Measurements from ENCODE around the gene OLA1. TPM values are rescaled to one million over a fixed set of nuclear protein-coding genes. Genes with fewer than 3 reads are reported as not detected.

The OLA1 gene
- total RNA-seq, 1 experiment from 2014 or later, result 109 TPM

DNA sequence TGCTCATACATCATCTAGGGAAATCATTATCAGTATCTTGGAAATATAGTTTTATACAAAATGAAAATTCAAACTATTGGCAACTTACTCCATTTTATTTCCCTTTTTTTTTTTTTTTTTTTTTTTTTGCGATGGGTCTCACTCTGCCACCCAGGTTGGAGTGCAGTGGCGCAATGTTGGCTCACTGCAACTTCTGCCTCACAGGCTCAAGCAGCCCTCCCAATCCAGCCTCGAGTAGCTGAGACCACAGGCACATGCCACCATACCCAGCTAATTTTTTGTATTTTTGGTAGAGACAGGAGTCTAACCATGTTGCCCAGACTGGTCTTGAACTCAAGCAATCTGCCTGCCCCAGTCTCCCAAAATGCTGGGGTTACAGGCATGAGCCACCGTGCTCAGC, 29.0 kb downstream of the OLA1 start:
- ChIA-PET CTCF (interaction anchor here (1.9 kb wide), 1 partner anchor 122 kb away, joined by 6 read pairs; no protein-coding TSS in a partner anchor), POLR2A (no interaction called here)
- Mint-ChIP-seq H3K9me3 (no peaks in the 10 kb centered on the region), H3K27ac (no peak overlapping the region), H3K36me3 (peaks cover 8% of the 10 kb centered on the region; the same call in 1 of the 2 replicates), H3K27me3 (ENCODE audit: low read depth) (no peaks in the 10 kb centered on the region), H3K4me3 (no peak overlapping the region), H3K4me1 (peaks cover 15% of the 10 kb centered on the region)
- DNase-seq (ENCODE audit: low spot score) (no peak), ATAC-seq (no peak)
- TF ChIP-seq ETV6 (CRISPR knock-in tag; IDR thresholded peaks at IDR 0.05) (no peak), TP53 (CRISPR knock-in tag; IDR thresholded peaks at IDR 0.05) (no peak), NFATC4 (CRISPR knock-in tag; IDR thresholded peaks at IDR 0.05) (no peak), ZNF263 (CRISPR knock-in tag; IDR thresholded peaks at IDR 0.05; ENCODE audit: low read depth) (no peak), NFE2L1 (CRISPR knock-in tag; IDR thresholded peaks at IDR 0.05) (no peak), ZNF396 (CRISPR knock-in tag; IDR thresholded peaks at IDR 0.05; ENCODE audit: borderline replicate concordance) (no peak), ZBTB21 (CRISPR knock-in tag; IDR thresholded peaks at IDR 0.05; ENCODE audit: borderline replicate concordance) (no peak), CREB1 (CRISPR knock-in tag; IDR thresholded peaks at IDR 0.05) (no peak), CDX4 (CRISPR knock-in tag; IDR thresholded peaks at IDR 0.05; ENCODE audit: borderline replicate concordance) (no peak), NR1H2 (CRISPR knock-in tag; IDR thresholded peaks at IDR 0.05) (no peak), ZNF138 (CRISPR knock-in tag; conservative IDR thresholded peaks at IDR 0.05) (no peak), ESRRA (CRISPR knock-in tag; IDR thresholded peaks at IDR 0.05; ENCODE audit: borderline replicate concordance) (no peak), TCF7 (CRISPR knock-in tag; IDR thresholded peaks at IDR 0.05; ENCODE audit: low read depth) (no peak), KAT7 (CRISPR knock-in tag; IDR thresholded peaks at IDR 0.05; ENCODE audit: borderline replicate concordance) (no peak)
- TF ChIP-seq, protein P1, sequence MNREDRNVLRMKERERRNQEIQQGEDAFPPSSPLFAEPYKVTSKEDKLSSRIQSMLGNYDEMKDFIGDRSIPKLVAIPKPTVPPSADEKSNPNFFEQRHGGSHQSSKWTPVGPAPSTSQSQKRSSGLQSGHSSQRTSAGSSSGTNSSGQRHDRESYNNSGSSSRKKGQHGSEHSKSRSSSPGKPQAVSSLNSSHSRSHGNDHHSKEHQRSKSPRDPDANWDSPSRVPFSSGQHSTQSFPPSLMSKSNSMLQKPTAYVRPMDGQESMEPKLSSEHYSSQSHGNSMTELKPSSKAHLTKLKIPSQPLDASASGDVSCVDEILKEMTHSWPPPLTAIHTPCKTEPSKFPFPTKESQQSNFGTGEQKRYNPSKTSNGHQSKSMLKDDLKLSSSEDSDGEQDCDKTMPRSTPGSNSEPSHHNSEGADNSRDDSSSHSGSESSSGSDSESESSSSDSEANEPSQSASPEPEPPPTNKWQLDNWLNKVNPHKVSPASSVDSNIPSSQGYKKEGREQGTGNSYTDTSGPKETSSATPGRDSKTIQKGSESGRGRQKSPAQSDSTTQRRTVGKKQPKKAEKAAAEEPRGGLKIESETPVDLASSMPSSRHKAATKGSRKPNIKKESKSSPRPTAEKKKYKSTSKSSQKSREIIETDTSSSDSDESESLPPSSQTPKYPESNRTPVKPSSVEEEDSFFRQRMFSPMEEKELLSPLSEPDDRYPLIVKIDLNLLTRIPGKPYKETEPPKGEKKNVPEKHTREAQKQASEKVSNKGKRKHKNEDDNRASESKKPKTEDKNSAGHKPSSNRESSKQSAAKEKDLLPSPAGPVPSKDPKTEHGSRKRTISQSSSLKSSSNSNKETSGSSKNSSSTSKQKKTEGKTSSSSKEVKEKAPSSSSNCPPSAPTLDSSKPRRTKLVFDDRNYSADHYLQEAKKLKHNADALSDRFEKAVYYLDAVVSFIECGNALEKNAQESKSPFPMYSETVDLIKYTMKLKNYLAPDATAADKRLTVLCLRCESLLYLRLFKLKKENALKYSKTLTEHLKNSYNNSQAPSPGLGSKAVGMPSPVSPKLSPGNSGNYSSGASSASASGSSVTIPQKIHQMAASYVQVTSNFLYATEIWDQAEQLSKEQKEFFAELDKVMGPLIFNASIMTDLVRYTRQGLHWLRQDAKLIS (CRISPR knock-in tag; IDR thresholded peaks at IDR 0.05; ENCODE audit: borderline replicate concordance), result no peak
- TF ChIP-seq, protein P2, sequence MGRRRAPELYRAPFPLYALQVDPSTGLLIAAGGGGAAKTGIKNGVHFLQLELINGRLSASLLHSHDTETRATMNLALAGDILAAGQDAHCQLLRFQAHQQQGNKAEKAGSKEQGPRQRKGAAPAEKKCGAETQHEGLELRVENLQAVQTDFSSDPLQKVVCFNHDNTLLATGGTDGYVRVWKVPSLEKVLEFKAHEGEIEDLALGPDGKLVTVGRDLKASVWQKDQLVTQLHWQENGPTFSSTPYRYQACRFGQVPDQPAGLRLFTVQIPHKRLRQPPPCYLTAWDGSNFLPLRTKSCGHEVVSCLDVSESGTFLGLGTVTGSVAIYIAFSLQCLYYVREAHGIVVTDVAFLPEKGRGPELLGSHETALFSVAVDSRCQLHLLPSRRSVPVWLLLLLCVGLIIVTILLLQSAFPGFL (CRISPR knock-in tag; IDR thresholded peaks at IDR 0.05; ENCODE audit: borderline replicate concordance), result no peak

- Mint-ChIP-seq H3K4me1 (peaks cover 15% of the 10 kb centered on the region), H3K4me3 (no peak overlapping the region), H3K27ac (no peak overlapping the region), H3K27me3 (ENCODE audit: low read depth) (no peaks in the 10 kb centered on the region), H3K9me3 (no peaks in the 10 kb centered on the region), H3K36me3 (peaks cover 8% of the 10 kb centered on the region; the same call in 1 of the 2 replicates)
- ChIA-PET POLR2A (interaction anchor here (0.6 kb wide), 1 partner anchor 89 kb away, joined by 3 read pairs; no protein-coding TSS in a partner anchor), CTCF (interaction anchor here (0.6 to 1.9 kb wide), 2 partner anchors 123 to 474 kb away, joined by 4 to 6 read pairs; no protein-coding TSS in a partner anchor)
- TF ChIP-seq GTF2I (CRISPR knock-in tag; conservative IDR thresholded peaks at IDR 0.05), result no peak
- no peak for DNase-seq (ENCODE audit: low spot score)
- no peak for ATAC-seq
Measured at GRCh38 chr2:174218773-174219172, 29.6 kb downstream of the OLA1 start.

DNA sequence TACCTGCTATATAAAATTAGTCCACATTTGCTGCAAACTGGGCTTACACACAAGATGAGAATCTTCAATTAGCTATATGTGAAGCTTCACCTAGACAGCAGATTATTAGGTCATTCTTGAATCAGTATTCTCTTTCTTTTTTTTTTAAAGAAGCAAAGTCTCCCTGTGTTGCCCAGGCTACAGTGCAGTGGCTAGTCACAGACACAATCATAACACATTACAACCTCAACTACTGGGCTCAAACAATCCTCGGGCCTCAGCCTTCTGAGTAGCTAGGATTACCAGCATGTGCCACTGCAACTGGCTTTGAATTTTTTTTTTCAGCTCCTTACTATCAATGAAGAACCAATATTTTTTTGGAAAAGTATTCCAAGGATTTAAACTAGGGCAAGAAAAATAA, 30.5 kb downstream of the OLA1 start:
- H3K27me3 Mint-ChIP-seq (ENCODE audit: low read depth), result no peaks in the 10 kb centered on the region
- no peak overlapping the region for H3K4me3 Mint-ChIP-seq
- POLR2A ChIA-PET, result no interaction called here
- no peak overlapping the region for H3K27ac Mint-ChIP-seq
- peaks cover 4% of the 10 kb centered on the region; the same call in 1 of the 2 replicates for H3K36me3 Mint-ChIP-seq
- ATAC-seq, result no peak
- DNase-seq (ENCODE audit: low spot score), result no peak
- no peaks in the 10 kb centered on the region for H3K9me3 Mint-ChIP-seq
- CTCF ChIA-PET, result interaction anchor here (0.8 to 1.9 kb wide), 2 partner anchors 8 to 124 kb away, joined by 3 to 6 read pairs; no protein-coding TSS in a partner anchor
- peaks cover 15% of the 10 kb centered on the region for H3K4me1 Mint-ChIP-seq
- TF ChIP-seq KAT7 (CRISPR knock-in tag; IDR thresholded peaks at IDR 0.05; ENCODE audit: borderline replicate concordance) (no peak), ATF3 (CRISPR knock-in tag; conservative IDR thresholded peaks at IDR 0.05) (no peak), CBFB (CRISPR knock-in tag; IDR thresholded peaks at IDR 0.05; ENCODE audit: low read depth) (no peak)
- TF ChIP-seq, protein P3, sequence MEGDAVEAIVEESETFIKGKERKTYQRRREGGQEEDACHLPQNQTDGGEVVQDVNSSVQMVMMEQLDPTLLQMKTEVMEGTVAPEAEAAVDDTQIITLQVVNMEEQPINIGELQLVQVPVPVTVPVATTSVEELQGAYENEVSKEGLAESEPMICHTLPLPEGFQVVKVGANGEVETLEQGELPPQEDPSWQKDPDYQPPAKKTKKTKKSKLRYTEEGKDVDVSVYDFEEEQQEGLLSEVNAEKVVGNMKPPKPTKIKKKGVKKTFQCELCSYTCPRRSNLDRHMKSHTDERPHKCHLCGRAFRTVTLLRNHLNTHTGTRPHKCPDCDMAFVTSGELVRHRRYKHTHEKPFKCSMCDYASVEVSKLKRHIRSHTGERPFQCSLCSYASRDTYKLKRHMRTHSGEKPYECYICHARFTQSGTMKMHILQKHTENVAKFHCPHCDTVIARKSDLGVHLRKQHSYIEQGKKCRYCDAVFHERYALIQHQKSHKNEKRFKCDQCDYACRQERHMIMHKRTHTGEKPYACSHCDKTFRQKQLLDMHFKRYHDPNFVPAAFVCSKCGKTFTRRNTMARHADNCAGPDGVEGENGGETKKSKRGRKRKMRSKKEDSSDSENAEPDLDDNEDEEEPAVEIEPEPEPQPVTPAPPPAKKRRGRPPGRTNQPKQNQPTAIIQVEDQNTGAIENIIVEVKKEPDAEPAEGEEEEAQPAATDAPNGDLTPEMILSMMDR (IDR thresholded peaks at IDR 0.05), result no peak
- TF ChIP-seq, protein P4, sequence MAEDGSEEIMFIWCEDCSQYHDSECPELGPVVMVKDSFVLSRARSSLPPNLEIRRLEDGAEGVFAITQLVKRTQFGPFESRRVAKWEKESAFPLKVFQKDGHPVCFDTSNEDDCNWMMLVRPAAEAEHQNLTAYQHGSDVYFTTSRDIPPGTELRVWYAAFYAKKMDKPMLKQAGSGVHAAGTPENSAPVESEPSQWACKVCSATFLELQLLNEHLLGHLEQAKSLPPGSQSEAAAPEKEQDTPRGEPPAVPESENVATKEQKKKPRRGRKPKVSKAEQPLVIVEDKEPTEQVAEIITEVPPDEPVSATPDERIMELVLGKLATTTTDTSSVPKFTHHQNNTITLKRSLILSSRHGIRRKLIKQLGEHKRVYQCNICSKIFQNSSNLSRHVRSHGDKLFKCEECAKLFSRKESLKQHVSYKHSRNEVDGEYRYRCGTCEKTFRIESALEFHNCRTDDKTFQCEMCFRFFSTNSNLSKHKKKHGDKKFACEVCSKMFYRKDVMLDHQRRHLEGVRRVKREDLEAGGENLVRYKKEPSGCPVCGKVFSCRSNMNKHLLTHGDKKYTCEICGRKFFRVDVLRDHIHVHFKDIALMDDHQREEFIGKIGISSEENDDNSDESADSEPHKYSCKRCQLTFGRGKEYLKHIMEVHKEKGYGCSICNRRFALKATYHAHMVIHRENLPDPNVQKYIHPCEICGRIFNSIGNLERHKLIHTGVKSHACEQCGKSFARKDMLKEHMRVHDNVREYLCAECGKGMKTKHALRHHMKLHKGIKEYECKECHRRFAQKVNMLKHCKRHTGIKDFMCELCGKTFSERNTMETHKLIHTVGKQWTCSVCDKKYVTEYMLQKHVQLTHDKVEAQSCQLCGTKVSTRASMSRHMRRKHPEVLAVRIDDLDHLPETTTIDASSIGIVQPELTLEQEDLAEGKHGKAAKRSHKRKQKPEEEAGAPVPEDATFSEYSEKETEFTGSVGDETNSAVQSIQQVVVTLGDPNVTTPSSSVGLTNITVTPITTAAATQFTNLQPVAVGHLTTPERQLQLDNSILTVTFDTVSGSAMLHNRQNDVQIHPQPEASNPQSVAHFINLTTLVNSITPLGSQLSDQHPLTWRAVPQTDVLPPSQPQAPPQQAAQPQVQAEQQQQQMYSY (CRISPR knock-in tag; IDR thresholded peaks at IDR 0.05), result no peak

Data from WTC11 (cell line).